GM12878 (cell line): ENCODE results near the gene NDUFA11. TPM values are rescaled to one million over a fixed set of nuclear protein-coding genes. Genes with fewer than 3 reads are reported as not detected.

Experiments used
- ATAC-seq: fragments of 200-7000 bp; cut with Tn5 transposase; 3 replicates; pipeline ENCODE4 v1.9.1; 2020; ENCODE audit warnings: mild to moderate bottlenecking, moderate library complexity
- BruUV-seq: library from RNA; stranded (reverse); fragments of 400-500 nt; replicated peaks from 2 replicates; lab custom pipeline; 2021; lab: Mats Ljungman, UMichigan
- CTCF ChIA-PET: fragments of 300-600 bp; sonication (Branson Sonifier 250); formaldehyde crosslinking; extraction: SDS; loops from one replicate; lab custom pipeline; 2021; ENCODE audit warnings: inconsistent platforms; lab: Yijun Ruan, JAX
- POLR2A ChIA-PET: fragments of 350-600 bp; formaldehyde crosslinking; extraction: SDS; loops from one replicate; lab custom pipeline; 2021; ENCODE audit warnings: inconsistent platforms; lab: Charles Lee
- RAD21 ChIA-PET: fragments of 300-600 bp; sonication (Branson Sonifier 250); formaldehyde crosslinking; loops from one replicate; lab custom pipeline; 2023; ENCODE audit warnings: antibody characterized with exemption; ENCODE audit not compliant: unreplicated experiment; lab: Charles Lee
- SMC1A ChIA-PET: fragments of 300-600 bp; sonication (Branson Sonifier 250); formaldehyde crosslinking; loops from one replicate; lab custom pipeline; 2023; ENCODE audit not compliant: unreplicated experiment, uncharacterized antibody; lab: Charles Lee
- DNase-seq: peaks from one replicate; pipeline ENCODE4 v3.0.0-alpha.2; 2011; ENCODE audit warnings: low read depth, low spot score
- FAIRE-seq: peaks from 3 replicates; lab custom pipeline; 2011; peaks lifted over from hg19 to GRCh38; lab: Jason Lieb, UNC
- H2AFZ ChIP-seq: 2 replicates; pipeline ENCODE4 v1.6.0; 2011; ENCODE audit warnings: low read depth, low read length, control low read depth; ENCODE audit not compliant: control insufficient read depth
- H3K27ac ChIP-seq: 2 replicates; pipeline ENCODE4 v1.5.1; 2011; ENCODE audit warnings: control low read depth; ENCODE audit not compliant: control insufficient read depth, insufficient read depth
- H3K27me3 ChIP-seq, 2 experiments: replicated peaks in 1 of 2; 2 replicates each; pipeline versions ENCODE4 v1.6.0 to v1.6.1; 2011; ENCODE audit warnings: low read length in 1 of 2; ENCODE audit not compliant: control insufficient read depth in 2 of 2, insufficient read depth in 2 of 2
- H3K36me3 ChIP-seq, 2 experiments: 2 replicates each; pipeline ENCODE4 v1.5.1; 2011; ENCODE audit warnings: low read length in 1 of 2; ENCODE audit not compliant: control insufficient read depth in 2 of 2, insufficient read depth in 2 of 2
- H3K4me1 ChIP-seq: 2 replicates; pipeline ENCODE4 v1.6.1; 2011; ENCODE audit warnings: mild to moderate bottlenecking, low read length, moderate library complexity, mixed read lengths; ENCODE audit not compliant: control insufficient read depth, insufficient read depth
- H3K4me2 ChIP-seq: 2 replicates; pipeline ENCODE4 v1.6.0; 2011; ENCODE audit warnings: control low read depth; ENCODE audit not compliant: control insufficient read depth, insufficient read depth
- H3K4me3 ChIP-seq: fragments of 200-600 bp; sonication (generic); 2 replicates; pipeline ENCODE4 v1.5.1; 2016
- H3K79me2 ChIP-seq: 2 replicates; pipeline ENCODE4 v1.6.0; 2011; ENCODE audit warnings: low read length; ENCODE audit not compliant: control insufficient read depth, insufficient read depth
- H3K9ac ChIP-seq: 2 replicates; pipeline ENCODE4 v1.8.0; 2011; ENCODE audit warnings: low read length, control low read depth, mixed read lengths; ENCODE audit not compliant: control insufficient read depth, insufficient read depth
- H3K9me3 ChIP-seq: replicated peaks from 3 replicates; pipeline ENCODE4 v1.5.1; 2011; ENCODE audit warnings: mild to moderate bottlenecking, low read length; ENCODE audit not compliant: control insufficient read depth, insufficient read depth
- H4K20me1 ChIP-seq: 2 replicates; pipeline ENCODE4 v1.6.0; 2011; ENCODE audit not compliant: control insufficient read depth, insufficient read depth
- ATF7 ChIP-seq: fragments of 450-650 bp; IDR thresholded peaks from 2 replicates; pipeline ENCODE4 v1.6.1; 2016; ENCODE audit warnings: low read depth, mild to moderate bottlenecking
- CBX5 ChIP-seq: sonication (generic); IDR thresholded peaks from 2 replicates; pipeline ENCODE4 v1.6.1; 2016; ENCODE audit warnings: low read depth, moderate library complexity, mild to moderate bottlenecking, inconsistent platforms
- DPF2 ChIP-seq: fragments of 450-650 bp; IDR thresholded peaks from 2 replicates; pipeline ENCODE4 v1.6.1; 2017; ENCODE audit warnings: mild to moderate bottlenecking
- GABPA ChIP-seq: IDR thresholded peaks from 2 replicates; pipeline ENCODE4 v1.6.1; 2014; ENCODE audit warnings: antibody characterized with exemption, low read depth, mild to moderate bottlenecking, inconsistent platforms
- HDAC6 ChIP-seq: fragments of 200-600 bp; sonication (generic); IDR thresholded peaks from one replicate; pipeline ENCODE4 v1.8.0; 2017; ENCODE audit warnings: antibody characterized with exemption; ENCODE audit not compliant: unreplicated experiment
- HDGF ChIP-seq: fragments of 450-650 bp; IDR thresholded peaks from 2 replicates; pipeline ENCODE4 v1.6.1; 2016; ENCODE audit warnings: antibody characterized with exemption
- MYB ChIP-seq: fragments of 150-350 bp; IDR thresholded peaks from 2 replicates; pipeline ENCODE4 v1.6.1; 2014; ENCODE audit warnings: mild to moderate bottlenecking, low read depth, low read length, borderline replicate concordance
- NBN ChIP-seq: fragments of 450-650 bp; IDR thresholded peaks from 2 replicates; pipeline ENCODE4 v1.6.1; 2016
- NR2C1 ChIP-seq: fragments of 450-650 bp; IDR thresholded peaks from 2 replicates; pipeline ENCODE4 v1.6.1; 2017; ENCODE audit warnings: antibody characterized with exemption, mild to moderate bottlenecking, moderate library complexity
- POLR2A ChIP-seq: IDR thresholded peaks from 2 replicates; pipeline ENCODE4 v1.6.1; 2011; ENCODE audit warnings: low read depth, mild to moderate bottlenecking, low read length
- POLR2AphosphoS2 ChIP-seq: IDR thresholded peaks from 2 replicates; pipeline ENCODE4 v1.6.1; 2011; ENCODE audit warnings: low read depth, mild to moderate bottlenecking, low read length, improper control_type of control experiment, moderate library complexity
- RB1 ChIP-seq: fragments of 450-650 bp; formaldehyde crosslinking; IDR thresholded peaks from 2 replicates; pipeline ENCODE4 v1.6.1; 2017; ENCODE audit warnings: mild to moderate bottlenecking, borderline replicate concordance
- RFX5 ChIP-seq: IDR thresholded peaks from 2 replicates; pipeline ENCODE4 v1.6.1; 2011; ENCODE audit warnings: low read depth, low read length, improper control_type of control experiment
- SIX5 ChIP-seq: IDR thresholded peaks from 2 replicates; pipeline ENCODE4 v1.6.1; 2011; ENCODE audit warnings: mild to moderate bottlenecking, low read depth, low read length, moderate library complexity; ENCODE audit not compliant: severe bottlenecking
- STAT3 ChIP-seq: IDR thresholded peaks from 2 replicates; pipeline ENCODE4 v1.6.1; 2011; ENCODE audit warnings: low read depth, low read length, improper control_type of control experiment
- TBL1XR1 ChIP-seq: IDR thresholded peaks from 2 replicates; pipeline ENCODE4 v1.6.1; 2012; ENCODE audit warnings: low read depth, low read length, improper control_type of control experiment
- TCF7 ChIP-seq: IDR thresholded peaks from 2 replicates; pipeline ENCODE4 v1.6.1; 2014; ENCODE audit warnings: antibody characterized with exemption, borderline replicate concordance
- ZNF207 ChIP-seq: fragments of 450-650 bp; IDR thresholded peaks from 2 replicates; pipeline ENCODE4 v1.6.1; 2014; ENCODE audit warnings: antibody characterized with exemption, mild to moderate bottlenecking, borderline replicate concordance
- WGBS: methylation state at CpG from one replicate; pipeline ENCODE4 v1.1.6; 2016; ENCODE audit warnings: low lambda C conversion rate; ENCODE audit not compliant: insufficient replicate concordance, insufficient coverage; ENCODE audit errors: missing lambda C conversion rate; 5-methylcytosine and 5-hydroxymethylcytosine counted together
- in situ Hi-C: fragments of 300-500 bp; cut with MboI; formaldehyde crosslinking; loops from 9 replicates; pipeline ENCODE4 v1.14.3; 2018; ENCODE audit warnings: mixed read lengths
- intact Hi-C: fragments of 100-400 bp; cut with micrococcal nuclease; formaldehyde crosslinking; loops from one replicate; pipeline ENCODE4 v1.14.2; 2022; ENCODE audit not compliant: unreplicated experiment
- polyA plus RNA-seq, 11 experiments: library from polyadenylated mRNA; depleted of rRNA in 4 of 11; unstranded in 6 of 11; stranded (reverse) in 5 of 11; fragments of >200 nt; fragmentation: Nextera tagmentation in 4 of 11; fragmentation: Illumina TruSeq in 1 of 11; extraction: Ambion mirVana in 4 of 11; extraction: Trizol in 1 of 11; gene quantifications; 1 replicate in 1 of 11; 2 replicates in 10 of 11; pipeline versions ENCODE4 v1.2.1 to v1.2.3, GENCODE V29; 2011 to 2016; ENCODE audit warnings: inconsistent platforms in 2 of 11, missing spikeins in 2 of 11, low read depth in 1 of 11
- total RNA-seq, 4 experiments: library from RNA; depleted of rRNA in 3 of 4; stranded (reverse); fragments of >200 nt in 3 of 4; fragmentation: Illumina TruSeq in 1 of 4; extraction: Trizol in 1 of 4; gene quantifications; 2 replicates each; pipeline versions ENCODE4 v1.2.1 to v1.2.3, GENCODE V29; 2013 to 2021
- TF ChIP-seq, protein P1 (sequence below), 3 experiments: IDR thresholded peaks in 2 of 3; conservative IDR thresholded peaks in 1 of 3; 2 replicates each; pipeline ENCODE4 v1.5.1; 2011; ENCODE audit warnings: low read depth in 3 of 3, low read length in 3 of 3, mild to moderate bottlenecking in 3 of 3, control low read depth in 2 of 3, moderate library complexity in 2 of 3, inconsistent platforms in 1 of 3, mixed read lengths in 1 of 3; ENCODE audit not compliant: control insufficient read depth in 2 of 3, insufficient read depth in 1 of 3; ENCODE audit errors: extremely low read depth in 1 of 3
- TF ChIP-seq, protein P2 (sequence below): IDR thresholded peaks from 2 replicates; pipeline ENCODE4 v1.6.1; 2011; ENCODE audit warnings: mild to moderate bottlenecking, low read depth, low read length, moderate library complexity; ENCODE audit not compliant: insufficient replicate concordance
- TF ChIP-seq, protein P3 (sequence below): IDR thresholded peaks from 2 replicates; pipeline ENCODE4 v1.6.1; 2011; ENCODE audit warnings: borderline replicate concordance, low read depth, mild to moderate bottlenecking, moderate library complexity, low read length; ENCODE audit not compliant: insufficient read depth, poor library complexity, severe bottlenecking

Gene NDUFA11
- total and polyA plus RNA-seq, 10 of the 15 experiments (the other 5 are each of a cell fraction or from before 2014, with no cell fraction given) = 108 to 600 (median 289) TPM

DNA sequence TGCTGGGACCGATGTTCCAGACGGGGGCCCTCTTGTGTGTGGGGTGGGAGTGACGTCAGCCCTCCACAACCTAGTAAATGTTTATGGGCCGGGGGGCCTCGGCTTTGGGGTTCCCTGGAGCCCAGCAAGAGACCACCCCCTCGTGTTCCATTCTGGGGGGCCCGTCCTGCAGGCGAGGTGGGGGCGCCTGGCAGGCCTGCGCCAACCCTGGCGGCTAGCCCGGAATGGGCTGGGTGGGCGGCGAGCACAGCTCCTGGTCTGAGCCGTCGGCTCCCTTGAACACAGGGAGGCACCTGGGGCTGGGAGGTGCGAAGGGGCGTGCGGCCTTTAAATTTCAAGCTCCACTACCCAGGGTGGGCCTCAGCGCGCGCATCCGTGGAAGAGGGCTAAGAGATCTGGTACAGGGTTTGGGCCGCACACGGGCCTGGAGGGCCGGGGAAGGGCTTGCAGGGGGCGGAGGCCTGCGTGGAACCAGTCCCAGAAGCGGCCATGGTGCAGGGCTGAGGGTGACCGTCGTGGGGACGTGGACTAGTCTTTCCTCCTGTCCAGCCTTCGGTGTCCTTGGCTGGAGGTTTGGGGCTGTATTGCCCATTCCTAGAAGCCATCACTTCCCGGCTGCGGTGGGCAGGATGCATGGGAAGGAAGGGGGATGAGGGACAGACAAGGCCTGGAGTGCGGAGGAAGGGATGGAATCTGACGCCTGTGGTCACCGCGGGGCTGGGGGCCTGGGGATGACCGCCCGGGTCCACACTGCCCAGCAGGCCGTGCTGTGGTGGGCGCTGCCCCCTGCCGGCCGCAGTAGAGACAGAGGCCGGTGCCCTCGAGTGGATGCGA, 11.4 kb downstream of the NDUFA11 start:
- intact Hi-C loops = no loop called here
- CTCF ChIA-PET = interaction anchor here (0.6 to 1.7 kb wide), 5 partner anchors 10 to 118 kb away, joined by 3 to 8 read pairs (median 5); partner anchors contain the start of gene NRTN
- FAIRE-seq = no peak
- TF ChIP-seq STAT3 = no peak
- TF ChIP-seq SIX5 = no peak
- TF ChIP-seq RB1 = no peak
- TF ChIP-seq NR2C1 = no peak
- no peak for TF ChIP-seq ATF7
- no peak for TF ChIP-seq HDAC6
- TF ChIP-seq MYB = no peak
- TF ChIP-seq DPF2 = no peak
- peak; percentile 48 for TF ChIP-seq POLR2A
- no peak for TF ChIP-seq TCF7
- TF ChIP-seq, protein P1, sequence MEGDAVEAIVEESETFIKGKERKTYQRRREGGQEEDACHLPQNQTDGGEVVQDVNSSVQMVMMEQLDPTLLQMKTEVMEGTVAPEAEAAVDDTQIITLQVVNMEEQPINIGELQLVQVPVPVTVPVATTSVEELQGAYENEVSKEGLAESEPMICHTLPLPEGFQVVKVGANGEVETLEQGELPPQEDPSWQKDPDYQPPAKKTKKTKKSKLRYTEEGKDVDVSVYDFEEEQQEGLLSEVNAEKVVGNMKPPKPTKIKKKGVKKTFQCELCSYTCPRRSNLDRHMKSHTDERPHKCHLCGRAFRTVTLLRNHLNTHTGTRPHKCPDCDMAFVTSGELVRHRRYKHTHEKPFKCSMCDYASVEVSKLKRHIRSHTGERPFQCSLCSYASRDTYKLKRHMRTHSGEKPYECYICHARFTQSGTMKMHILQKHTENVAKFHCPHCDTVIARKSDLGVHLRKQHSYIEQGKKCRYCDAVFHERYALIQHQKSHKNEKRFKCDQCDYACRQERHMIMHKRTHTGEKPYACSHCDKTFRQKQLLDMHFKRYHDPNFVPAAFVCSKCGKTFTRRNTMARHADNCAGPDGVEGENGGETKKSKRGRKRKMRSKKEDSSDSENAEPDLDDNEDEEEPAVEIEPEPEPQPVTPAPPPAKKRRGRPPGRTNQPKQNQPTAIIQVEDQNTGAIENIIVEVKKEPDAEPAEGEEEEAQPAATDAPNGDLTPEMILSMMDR (IDR thresholded peaks at IDR 0.05 in 2 of 3, conservative IDR thresholded peaks at IDR 0.05 in 1 of 3; ENCODE audit: control insufficient read depth in 2 of 3, extremely low read depth in 1 of 3, insufficient read depth in 1 of 3, low read depth in 3 of 3, low read length in 3 of 3) = peak; percentile 34 to 67 (median 44)
- TF ChIP-seq RFX5 = no peak
- TF ChIP-seq, protein P2, sequence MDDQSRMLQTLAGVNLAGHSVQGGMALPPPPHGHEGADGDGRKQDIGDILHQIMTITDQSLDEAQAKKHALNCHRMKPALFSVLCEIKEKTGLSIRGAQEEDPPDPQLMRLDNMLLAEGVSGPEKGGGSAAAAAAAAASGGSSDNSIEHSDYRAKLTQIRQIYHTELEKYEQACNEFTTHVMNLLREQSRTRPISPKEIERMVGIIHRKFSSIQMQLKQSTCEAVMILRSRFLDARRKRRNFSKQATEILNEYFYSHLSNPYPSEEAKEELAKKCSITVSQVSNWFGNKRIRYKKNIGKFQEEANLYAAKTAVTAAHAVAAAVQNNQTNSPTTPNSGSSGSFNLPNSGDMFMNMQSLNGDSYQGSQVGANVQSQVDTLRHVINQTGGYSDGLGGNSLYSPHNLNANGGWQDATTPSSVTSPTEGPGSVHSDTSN = no peak
- no peak for TF ChIP-seq ZNF207
- TF ChIP-seq CBX5 = no peak
- TF ChIP-seq TBL1XR1 = no peak
- TF ChIP-seq, protein P3, sequence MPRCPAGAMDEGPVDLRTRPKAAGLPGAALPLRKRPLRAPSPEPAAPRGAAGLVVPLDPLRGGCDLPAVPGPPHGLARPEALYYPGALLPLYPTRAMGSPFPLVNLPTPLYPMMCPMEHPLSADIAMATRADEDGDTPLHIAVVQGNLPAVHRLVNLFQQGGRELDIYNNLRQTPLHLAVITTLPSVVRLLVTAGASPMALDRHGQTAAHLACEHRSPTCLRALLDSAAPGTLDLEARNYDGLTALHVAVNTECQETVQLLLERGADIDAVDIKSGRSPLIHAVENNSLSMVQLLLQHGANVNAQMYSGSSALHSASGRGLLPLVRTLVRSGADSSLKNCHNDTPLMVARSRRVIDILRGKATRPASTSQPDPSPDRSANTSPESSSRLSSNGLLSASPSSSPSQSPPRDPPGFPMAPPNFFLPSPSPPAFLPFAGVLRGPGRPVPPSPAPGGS = peak; percentile 17
- TF ChIP-seq POLR2AphosphoS2 = 0 out of 2 replicates have a peak, but pooled peaks have one; percentile 38
- TF ChIP-seq NBN = no peak
- no peak for TF ChIP-seq GABPA
- TF ChIP-seq HDGF = no peak

More for the DNA sequence above, 11.4 kb downstream of the NDUFA11 start:
- no TSS peak for BruUV-seq
- in situ Hi-C loops = no loop called here
- POLR2A ChIA-PET = no interaction called here
- no peaks in the 10 kb centered on the region for H3K27me3 ChIP-seq
- H3K4me3 ChIP-seq = no peak overlapping the region
- 26% methylated on average over 47 of the region's 48 CpGs for WGBS
- H4K20me1 ChIP-seq = peaks cover 3% of the 10 kb centered on the region; the same call in 1 of the 2 replicates
- peaks cover 3 to 11% of the 10 kb centered on the region in 2 experiments; a peak in 3 of 4 replicates for H3K36me3 ChIP-seq
- ATAC-seq (peak; percentile 76), DNase-seq (no peak)
- no peaks in the 10 kb centered on the region for H3K79me2 ChIP-seq
- no peak overlapping the region for H2AFZ ChIP-seq
- no peak overlapping the region for H3K9ac ChIP-seq
- H3K4me2 ChIP-seq = no peak overlapping the region
- H3K4me1 ChIP-seq = no peaks in the 10 kb centered on the region
- RAD21 ChIA-PET = interaction anchor here (0.6 kb wide), 1 partner anchor 12 kb away, joined by 3 read pairs; the partner anchor contains the start of gene VMAC
- SMC1A ChIA-PET = no interaction called here
- no peaks in the 10 kb centered on the region for H3K9me3 ChIP-seq
- no peak overlapping the region for H3K27ac ChIP-seq
